RWPE1 (cell line): ENCODE measurements around the gene ZC3H13.

Experiments used
- CTCF ChIA-PET: fragments of 350-600 bp; sonication (Branson Sonifier 250); formaldehyde crosslinking; extraction: SDS; loops from one replicate; lab custom pipeline; 2021; lab: Yijun Ruan, JAX
- POLR2A ChIA-PET: fragments of 400-600 bp; formaldehyde crosslinking; extraction: SDS; loops from one replicate; lab custom pipeline; 2020; ENCODE audit warnings: antibody characterized with exemption; ENCODE audit not compliant: low non-redundant PET; lab: Yijun Ruan, JAX
- DNase-seq: peaks from one replicate; pipeline ENCODE4 v3.0.0; 2012; ENCODE audit warnings: low spot score
- H3K27ac ChIP-seq: fragments of 450-650 bp; 2 replicates; pipeline ENCODE4 v1.5.1; 2017
- CTCF ChIP-seq: fragments of 450-650 bp; conservative IDR thresholded peaks from 2 replicates; pipeline ENCODE4 v1.5.1; 2017; ENCODE audit warnings: low read depth, mild to moderate bottlenecking

ZC3H13 gene

GRCh38 chr13:46040763-46041162, 11.8 kb downstream of the ZC3H13 start:
- no peak for DNase-seq
- H3K27ac ChIP-seq = no peak overlapping the region
- POLR2A ChIA-PET = no interaction called here
- CTCF ChIA-PET = no interaction called here
- no peak for TF ChIP-seq CTCF

- ChIA-PET POLR2A (no interaction called here), CTCF (interaction anchor here (0.6 kb wide), 1 partner anchor 10 kb away, joined by 4 read pairs; no protein-coding TSS in a partner anchor)
- no peak overlapping the region for H3K27ac ChIP-seq
- no peak for TF ChIP-seq CTCF
- no peak for DNase-seq
These were observed 12.9 kb downstream of the ZC3H13 start for GRCh38 chr13:46039411-46040182.

- H3K27ac ChIP-seq = no peak overlapping the region
- DNase-seq = no peak
- ChIA-PET CTCF (interaction anchor here (0.6 kb wide), 1 partner anchor 122 kb away, joined by 6 read pairs; no protein-coding TSS in a partner anchor), POLR2A (no interaction called here)
- TF ChIP-seq CTCF = no peak
These were observed 14.2 kb downstream of the ZC3H13 start for GRCh38 chr13:46038296-46038695.

GRCh38 chr13:46035066-46035465, 17.5 kb downstream of the ZC3H13 start:
- POLR2A ChIA-PET = no interaction called here
- no peak for DNase-seq

GRCh38 chr13:46032341-46032740, 20.2 kb downstream of the ZC3H13 start:
- no peak for TF ChIP-seq CTCF
- CTCF ChIA-PET = no interaction called here
- H3K27ac ChIP-seq = no peak overlapping the region
- DNase-seq = no peak
- POLR2A ChIA-PET = no interaction called here

More at GRCh38 chr13:46035066-46035465, 17.5 kb downstream of the ZC3H13 start:
- CTCF ChIA-PET = interaction anchor here (1.2 kb wide), 1 partner anchor 17 kb away, joined by 3 read pairs; the partner anchor contains the start of gene ZC3H13
- TF ChIP-seq CTCF = no peak
- no peak overlapping the region for H3K27ac ChIP-seq

GRCh38 chr13:46031581-46032263, 20.8 kb downstream of the ZC3H13 start:
- H3K27ac ChIP-seq = no peak overlapping the region
- no peak for DNase-seq
- no peak for TF ChIP-seq CTCF
- ChIA-PET POLR2A (no interaction called here), CTCF (no interaction called here)
